ENCODE results near the gene ARHGEF40.
"Not testable (repeated sequence)": the region's sequence is repeated elsewhere in the genome, so short reads cannot be mapped to it uniquely, and the experiment has no call there.

The ARHGEF40 gene

GRCh38 chr14:21040370-21040925 is 29.7 kb upstream of the ARHGEF40 start:
- no peak for DNase-seq

GRCh38 chr14:21040941-21041340 is 29.2 kb upstream of the ARHGEF40 start:
- not testable (repeated sequence) for DNase-seq

GRCh38 chr14:21041676-21042433 is 28.2 kb upstream of the ARHGEF40 start, which contains the start of gene RNASE7:
RNASE7 (plus strand) TSS chr14:21042362; CDS start chr14:21042993, 631 bp downstream.
- no peak for DNase-seq

GRCh38 chr14:21042918-21043317 is 27.2 kb upstream of the ARHGEF40 start:
- DNase-seq, result no peak

- no peak for DNase-seq
Observed at GRCh38 chr14:21043387-21043973, 26.6 kb upstream of the ARHGEF40 start.

GRCh38 chr14:21043974-21044618 is 26.0 kb upstream of the ARHGEF40 start:
- DNase-seq, result peak; percentile 55

GRCh38 chr14:21047378-21047781 is 22.7 kb upstream of the ARHGEF40 start:
- DNase-seq, result no peak

GRCh38 chr14:21048638-21049037 is 21.5 kb upstream of the ARHGEF40 start:
- DNase-seq, result no peak

- no peak for DNase-seq
Observed at GRCh38 chr14:21049271-21049673, 20.8 kb upstream of the ARHGEF40 start.

- no peak for DNase-seq
Observed at GRCh38 chr14:21050597-21050996, 19.5 kb upstream of the ARHGEF40 start.

GRCh38 chr14:21053184-21054122 is 16.7 kb upstream of the ARHGEF40 start:
- DNase-seq, result no peak

- DNase-seq, result no peak
Observed at GRCh38 chr14:21054123-21054767, 15.9 kb upstream of the ARHGEF40 start.

GRCh38 chr14:21054768-21055145 is 15.3 kb upstream of the ARHGEF40 start:
- DNase-seq, result no peak

GRCh38 chr14:21055432-21056117 is 14.5 kb upstream of the ARHGEF40 start:
- DNase-seq, result no peak

- no peak for DNase-seq
Observed at GRCh38 chr14:21056520-21057163, 13.5 kb upstream of the ARHGEF40 start.

- DNase-seq, result peak; percentile 21
Observed at GRCh38 chr14:21057803-21058675, 12.1 kb upstream of the ARHGEF40 start, which contains the start of gene RNASE8. RNASE8 (plus strand) TSS chr14:21057822; CDS start chr14:21057893, 71 bp downstream.

GRCh38 chr14:21058903-21059302 is 11.2 kb upstream of the ARHGEF40 start:
- no peak for DNase-seq

- DNase-seq, result no peak
Observed at GRCh38 chr14:21059842-21060613, 10.1 kb upstream of the ARHGEF40 start.
